HG03457 (cell line): ENCODE results near the gene PHLDB1.
"Not testable (repeated sequence)": the region's sequence is repeated elsewhere in the genome, so short reads cannot be mapped to it uniquely, and the experiment has no call there.

Experiments used
- ATAC-seq: cut with Tn5 transposase; IDR thresholded peaks from one replicate; pipeline ENCODE4 v1.9.1; 2021; ENCODE audit warnings: moderate number of reproducible peaks; ENCODE audit not compliant: unreplicated experiment

Gene PHLDB1

GRCh38 chr11:118682939-118683338, 75.5 kb downstream of the PHLDB1 start:
- ATAC-seq = not testable (repeated sequence)

- ATAC-seq = no peak
These were observed 76.8 kb downstream of the PHLDB1 start for GRCh38 chr11:118684187-118684586.

- ATAC-seq = no peak
These were observed 80.5 kb downstream of the PHLDB1 start for GRCh38 chr11:118687906-118688305.

- ATAC-seq = not testable (repeated sequence)
These were observed 80.9 kb downstream of the PHLDB1 start for GRCh38 chr11:118688339-118688738.

- ATAC-seq = no peak
These were observed 81.6 kb downstream of the PHLDB1 start for GRCh38 chr11:118688851-118689502.

- no peak for ATAC-seq
These were observed 82.1 kb downstream of the PHLDB1 start for GRCh38 chr11:118689503-118689851.

- peak; percentile 60 for ATAC-seq
These were observed 82.6 kb downstream of the PHLDB1 start for GRCh38 chr11:118689852-118690552.

- no peak for ATAC-seq
These were observed 83.3 kb downstream of the PHLDB1 start for GRCh38 chr11:118690553-118691304.

GRCh38 chr11:118691926-118692830, 84.8 kb downstream of the PHLDB1 start:
- no peak for ATAC-seq

GRCh38 chr11:118694185-118694584, 86.8 kb downstream of the PHLDB1 start:
- no peak for ATAC-seq

- no peak for ATAC-seq
These were observed 87.4 kb downstream of the PHLDB1 start for GRCh38 chr11:118694771-118695170.

GRCh38 chr11:118696673-118697226, 89.3 kb downstream of the PHLDB1 start:
- ATAC-seq = no peak

- no peak for ATAC-seq
These were observed 89.9 kb downstream of the PHLDB1 start for GRCh38 chr11:118697346-118697745.

GRCh38 chr11:118699506-118700220, 92.2 kb downstream of the PHLDB1 start:
- no peak for ATAC-seq

GRCh38 chr11:118703563-118704106, 96.2 kb downstream of the PHLDB1 start:
- no peak for ATAC-seq

GRCh38 chr11:118705111-118705741, 97.8 kb downstream of the PHLDB1 start:
- ATAC-seq = no peak

GRCh38 chr11:118705791-118706545, 98.6 kb downstream of the PHLDB1 start:
- ATAC-seq = no peak

- no peak for ATAC-seq
These were observed 99.1 kb downstream of the PHLDB1 start for GRCh38 chr11:118706546-118706825.
